HepG2 (cell line): Measurements from ENCODE around the gene FRMD5. TPM values are rescaled to one million over a fixed set of nuclear protein-coding genes. Genes with fewer than 3 reads are reported as not detected.
A peak's percentile ranks its signal among the peaks of the same experiment; 100 is the strongest.

Source experiments
- ARID4A ChIP-seq: sonication (generic); formaldehyde crosslinking; IDR thresholded peaks from 2 replicates; pipeline ENCODE4 v1.5.0; 2020; ENCODE audit warnings: mild to moderate bottlenecking, missing genetic modification reagents, borderline replicate concordance
- E2F2 ChIP-seq: sonication (generic); formaldehyde crosslinking; IDR thresholded peaks from 2 replicates; pipeline ENCODE4 v1.4.0; 2020; ENCODE audit warnings: missing genetic modification reagents, borderline replicate concordance
- FOXA1 ChIP-seq, 2 experiments: fragments of 450-650 bp in 1 of 2; sonication (generic) in 1 of 2; formaldehyde crosslinking in 1 of 2; IDR thresholded peaks; 2 replicates each; pipeline versions ENCODE4 v1.4.0 to v1.6.1; 2016 to 2020; ENCODE audit warnings: missing genetic modification reagents in 1 of 2
- HOXA9 ChIP-seq: sonication (generic); formaldehyde crosslinking; IDR thresholded peaks from 2 replicates; pipeline ENCODE4 v1.8.1; 2022; ENCODE audit warnings: missing genetic modification reagents, mild to moderate bottlenecking, moderate library complexity, borderline replicate concordance
- PHF21A ChIP-seq: sonication (generic); formaldehyde crosslinking; IDR thresholded peaks from 2 replicates; pipeline ENCODE4 v1.5.0; 2020; ENCODE audit warnings: mild to moderate bottlenecking, missing genetic modification reagents
- PLSCR1 ChIP-seq: sonication (generic); formaldehyde crosslinking; IDR thresholded peaks from 2 replicates; pipeline ENCODE4 v1.5.0; 2020; ENCODE audit warnings: missing genetic modification reagents, mild to moderate bottlenecking, borderline replicate concordance
- POLR2G ChIP-seq: fragments of 200-400 bp; formaldehyde crosslinking; IDR thresholded peaks from 2 replicates; pipeline ENCODE4 v1.6.1; 2018; ENCODE audit warnings: mild to moderate bottlenecking, low read depth, low read length, moderate library complexity
- PRDM4 ChIP-seq: sonication (generic); formaldehyde crosslinking; IDR thresholded peaks from 2 replicates; pipeline ENCODE4 v1.9.0; 2021; ENCODE audit warnings: missing genetic modification reagents, borderline replicate concordance
- SRY ChIP-seq: sonication (generic); formaldehyde crosslinking; IDR thresholded peaks from 2 replicates; pipeline ENCODE4 v1.8.0; 2022; ENCODE audit warnings: mild to moderate bottlenecking, missing genetic modification reagents
- ZBTB42 ChIP-seq: sonication (generic); formaldehyde crosslinking; IDR thresholded peaks from 2 replicates; pipeline ENCODE4 v1.5.0; 2020; ENCODE audit warnings: mild to moderate bottlenecking, missing genetic modification reagents
- ZNF564 ChIP-seq: sonication (generic); formaldehyde crosslinking; IDR thresholded peaks from 2 replicates; pipeline ENCODE4 v1.8.1; 2023; ENCODE audit warnings: mild to moderate bottlenecking, missing genetic modification reagents
- ZNF605 ChIP-seq: sonication (generic); formaldehyde crosslinking; IDR thresholded peaks from 2 replicates; pipeline ENCODE4 v1.8.0; 2022; ENCODE audit warnings: mild to moderate bottlenecking, missing genetic modification reagents
- polyA plus RNA-seq, 8 experiments: library from polyadenylated mRNA; depleted of rRNA in 3 of 8; stranded (reverse) in 7 of 8; unstranded in 1 of 8; fragments of >200 nt; fragmentation: Illumina TruSeq in 4 of 8; extraction: Trizol in 4 of 8; gene quantifications; 2 replicates each; pipeline versions ENCODE4 v1.2.1 to v1.2.3, GENCODE V29; 2011 to 2016; ENCODE audit warnings: low read depth in 4 of 8, missing spikeins in 1 of 8, mixed read lengths in 1 of 8; ENCODE audit not compliant: insufficient read depth in 1 of 8
- total RNA-seq, 5 experiments: library from RNA; depleted of rRNA; stranded (reverse); fragments of >200 nt; fragmentation: Illumina TruSeq; extraction: Trizol; gene quantifications; 2 replicates each; pipeline ENCODE4 v1.2.3, GENCODE V29; 2016; ENCODE audit warnings: low read depth in 1 of 5
- TF ChIP-seq, protein P1 (sequence below): IDR thresholded peaks from 2 replicates; pipeline ENCODE4 v1.6.1; 2018; ENCODE audit warnings: missing genetic modification reagents, mild to moderate bottlenecking, missing compliant biosample characterization
- TF ChIP-seq, protein P2 (sequence below): sonication (generic); formaldehyde crosslinking; IDR thresholded peaks from 2 replicates; pipeline ENCODE4 v1.8.0; 2022; ENCODE audit warnings: missing genetic modification reagents, mild to moderate bottlenecking, inconsistent platforms, borderline replicate concordance

FRMD5 gene
- total and polyA plus RNA-seq, 2 of the 13 experiments (the other 11 are each of a cell fraction or from before 2014, with no cell fraction given): 0.93 to 1.5 TPM

DNA sequence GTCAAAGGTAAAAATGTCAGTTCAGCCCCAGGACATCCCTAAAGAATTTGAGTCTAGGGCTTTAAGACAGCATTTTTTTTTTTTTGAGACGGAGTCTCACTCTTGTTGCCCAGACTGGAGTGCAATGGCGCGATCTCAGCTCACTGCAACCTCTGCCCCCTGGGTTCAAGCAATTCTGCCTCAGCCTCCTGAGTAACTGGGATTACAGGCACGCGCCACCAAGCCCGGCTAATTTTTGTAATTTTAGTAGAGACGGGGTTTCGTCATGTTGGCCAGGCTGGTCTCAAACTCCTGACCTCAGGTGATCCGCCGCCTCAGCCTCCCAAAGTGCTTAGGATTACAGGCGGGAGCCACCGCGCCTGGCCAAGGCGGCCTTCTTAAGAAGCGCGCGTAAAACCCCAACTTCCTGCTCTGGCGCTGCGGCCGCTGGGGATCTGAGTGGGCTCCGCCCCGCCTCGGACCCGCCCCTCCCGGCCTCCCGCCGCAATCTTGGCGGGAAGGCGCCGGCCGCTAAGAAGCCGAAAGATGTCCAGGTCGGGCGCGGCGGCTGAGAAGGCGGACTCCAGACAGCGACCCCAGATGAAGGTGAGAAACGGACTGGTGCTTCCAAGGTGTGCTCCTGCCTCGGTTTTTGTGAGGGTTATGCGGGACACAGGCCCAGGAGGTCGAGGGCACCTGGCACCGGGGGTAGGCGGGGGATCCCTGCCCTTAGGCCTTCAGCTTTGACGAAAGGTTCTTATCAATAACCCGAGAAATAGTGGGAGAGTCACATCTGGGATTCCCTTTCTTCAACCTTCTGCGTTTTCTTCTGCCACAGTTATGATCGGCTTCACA is 368.3 kb downstream of the FRMD5 start, which contains the start of gene WDR76 (continued):
- TF ChIP-seq HOXA9 (CRISPR knock-in tag) (no peak), FOXA1 (IDR thresholded peaks at IDR 0.05) (no peak), FOXA1 (CRISPR knock-in tag; IDR thresholded peaks at IDR 0.05) (no peak), POLR2G (0 out of 2 replicates have a peak, but pooled peaks have one; percentile 43), SRY (CRISPR knock-in tag) (no peak), E2F2 (CRISPR knock-in tag) (peak; percentile 88; the same call in 1 of the 2 replicates), ARID4A (CRISPR knock-in tag) (peak; percentile 51; the same call in 1 of the 2 replicates), PHF21A (CRISPR knock-in tag) (no peak), ZNF564 (no peak), PRDM4 (CRISPR knock-in tag) (no peak), ZBTB42 (CRISPR knock-in tag) (no peak), ZNF605 (CRISPR knock-in tag) (0 out of 2 replicates have a peak, but pooled peaks have one; percentile 33), PLSCR1 (CRISPR knock-in tag) (no peak)
- TF ChIP-seq, protein P1, sequence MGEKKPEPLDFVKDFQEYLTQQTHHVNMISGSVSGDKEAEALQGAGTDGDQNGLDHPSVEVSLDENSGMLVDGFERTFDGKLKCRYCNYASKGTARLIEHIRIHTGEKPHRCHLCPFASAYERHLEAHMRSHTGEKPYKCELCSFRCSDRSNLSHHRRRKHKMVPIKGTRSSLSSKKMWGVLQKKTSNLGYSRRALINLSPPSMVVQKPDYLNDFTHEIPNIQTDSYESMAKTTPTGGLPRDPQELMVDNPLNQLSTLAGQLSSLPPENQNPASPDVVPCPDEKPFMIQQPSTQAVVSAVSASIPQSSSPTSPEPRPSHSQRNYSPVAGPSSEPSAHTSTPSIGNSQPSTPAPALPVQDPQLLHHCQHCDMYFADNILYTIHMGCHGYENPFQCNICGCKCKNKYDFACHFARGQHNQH (CRISPR knock-in tag): no peak
- TF ChIP-seq, protein P2, sequence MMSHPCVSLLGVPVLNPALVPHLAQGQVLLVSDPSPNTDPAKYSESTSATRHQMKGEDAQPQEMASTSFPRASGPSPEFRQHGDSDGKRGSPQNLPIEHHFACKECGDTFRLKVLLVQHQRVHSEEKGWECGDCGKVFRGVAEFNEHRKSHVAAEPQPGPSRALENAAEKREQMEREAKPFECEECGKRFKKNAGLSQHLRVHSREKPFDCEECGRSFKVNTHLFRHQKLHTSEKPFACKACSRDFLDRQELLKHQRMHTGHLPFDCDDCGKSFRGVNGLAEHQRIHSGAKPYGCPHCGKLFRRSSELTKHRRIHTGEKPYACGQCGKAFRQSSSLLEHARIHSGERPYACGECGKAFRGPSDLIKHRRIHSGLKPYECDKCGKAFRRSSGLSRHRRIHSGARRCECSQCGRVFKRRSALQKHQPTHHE (CRISPR knock-in tag): no peak
